CD4-positive, alpha-beta T cell treated with Interleukin-1 beta for 1 hour (primary cell): ENCODE data around the gene TMEM63B.
"Not testable (repeated sequence)": the region's sequence is repeated elsewhere in the genome, so short reads cannot be mapped to it uniquely, and the experiment has no call there.

ENCODE experiments used
- DNase-seq, 2 donors: peaks; one replicate each; pipeline ENCODE4 v3.0.0-alpha.2; 2020 to 2022

TMEM63B gene

GRCh38 chr6:44094403-44095242 lies 32.7 kb upstream of the TMEM63B start:
- no peak for DNase-seq

DNA sequence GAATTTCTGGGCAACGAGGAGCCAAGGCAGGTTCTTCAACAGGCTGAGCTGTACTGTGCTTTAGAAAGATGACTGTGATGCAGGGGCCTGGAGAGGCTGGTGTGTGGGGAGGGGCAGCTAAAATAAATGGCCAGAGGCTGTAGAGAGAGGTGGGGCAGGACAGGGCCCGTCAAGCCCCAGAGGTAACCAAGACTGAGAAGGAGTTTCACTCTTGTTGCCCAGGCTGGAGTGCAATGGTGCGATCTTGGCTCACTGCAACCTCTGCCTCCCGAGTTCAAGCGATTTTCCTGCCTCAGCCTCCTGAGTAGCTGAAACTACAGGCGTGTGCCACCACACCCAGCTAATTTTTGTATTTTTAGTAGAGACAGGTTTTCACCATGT lies 32.1 kb upstream of the TMEM63B start:
- DNase-seq: not testable (repeated sequence)

DNA sequence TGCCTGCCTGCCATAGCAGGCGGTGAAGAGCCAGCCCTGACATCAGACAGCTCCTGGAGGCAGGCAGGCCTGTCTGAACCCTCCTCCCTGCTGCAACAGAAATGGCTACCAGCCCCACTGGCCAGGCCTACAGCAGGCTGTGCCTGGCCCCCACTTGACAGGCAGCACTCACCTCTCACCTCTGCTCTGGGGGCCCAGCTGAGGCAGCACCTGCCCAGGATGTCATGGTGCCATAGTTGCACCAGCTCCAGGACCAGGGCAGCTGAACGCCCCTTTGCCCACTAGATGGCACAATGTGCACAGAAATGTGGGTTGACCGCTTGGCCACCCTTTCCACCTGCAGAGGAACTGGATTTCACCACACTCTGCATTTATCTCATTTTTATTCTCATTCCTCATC lies 30.7 kb upstream of the TMEM63B start:
- DNase-seq: peak; percentile 79 to 82

DNA sequence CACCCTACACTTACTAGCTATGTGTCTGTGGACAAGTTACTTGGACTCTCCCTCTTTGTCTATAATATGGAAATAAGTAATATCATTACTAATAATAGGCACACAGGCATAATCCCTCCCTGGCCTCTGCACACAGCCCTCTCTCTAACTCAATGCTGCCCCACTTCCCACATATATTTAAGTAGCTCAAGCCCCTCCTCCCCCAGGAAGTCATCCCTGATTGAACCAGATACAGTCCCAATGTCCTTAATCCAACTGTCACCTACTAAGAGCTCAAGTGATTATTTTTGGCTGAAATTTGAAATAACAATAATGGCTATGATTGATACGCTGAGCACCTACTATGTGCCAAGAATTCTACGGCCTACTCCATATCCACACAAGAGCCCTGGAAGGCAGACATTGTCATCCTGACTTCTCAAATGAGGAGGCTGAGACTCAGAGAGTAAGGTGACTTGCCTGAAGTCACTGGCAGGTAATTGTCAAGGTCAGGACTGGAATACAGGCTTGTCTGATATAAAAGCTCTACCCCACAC lies 29.5 kb upstream of the TMEM63B start:
- no peak for DNase-seq

- DNase-seq: no peak
Observed at GRCh38 chr6:44099192-44099591, 28.2 kb upstream of the TMEM63B start.

- peak in 1 of 2 donors; percentile 12 for DNase-seq
Observed at GRCh38 chr6:44100088-44100550, 27.2 kb upstream of the TMEM63B start.

GRCh38 chr6:44101832-44102231 lies 25.5 kb upstream of the TMEM63B start:
- no peak for DNase-seq

DNA sequence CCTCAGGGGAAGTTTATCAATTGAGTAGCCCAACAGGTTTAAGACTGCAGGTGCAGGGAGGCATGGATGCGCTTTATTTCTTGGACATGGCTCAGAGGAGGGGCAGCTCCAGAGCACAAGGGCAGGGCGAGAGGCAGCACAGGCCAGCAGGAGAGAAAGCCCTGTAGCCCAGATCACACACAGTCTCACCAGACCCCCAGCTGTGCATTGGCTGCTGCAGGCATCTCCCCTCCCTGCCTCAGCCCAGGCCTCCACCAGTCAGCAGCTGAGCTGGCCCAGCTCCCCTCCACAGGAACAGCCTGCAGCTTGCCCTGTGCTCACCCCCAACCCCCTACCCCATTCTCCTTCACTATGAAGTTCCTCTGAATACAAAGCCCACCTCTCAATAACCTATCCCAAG lies 24.8 kb upstream of the TMEM63B start:
- no peak for DNase-seq

- DNase-seq: no peak
Observed at GRCh38 chr6:44104481-44105021, 22.8 kb upstream of the TMEM63B start.

DNA sequence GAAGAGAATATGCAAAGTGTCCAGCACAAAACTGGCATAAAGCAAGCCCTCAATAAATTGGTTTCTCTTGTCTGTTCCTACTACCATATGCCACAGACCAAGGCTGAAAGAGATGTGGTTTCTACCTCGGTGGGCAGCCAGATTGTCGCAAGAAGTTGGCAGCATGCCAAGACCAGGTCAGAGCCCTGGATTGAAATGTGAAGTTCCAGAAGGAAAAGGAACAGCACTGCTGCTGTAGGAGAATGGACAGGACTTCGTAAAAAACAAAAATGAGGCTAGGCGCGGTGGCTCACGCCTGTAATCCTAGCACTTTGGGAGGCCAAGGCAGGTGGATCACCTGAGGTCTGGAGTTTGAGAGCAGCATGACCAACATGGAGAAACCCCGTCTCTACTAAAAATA lies 22.2 kb upstream of the TMEM63B start:
- DNase-seq: no peak

GRCh38 chr6:44105993-44106740 lies 21.2 kb upstream of the TMEM63B start:
- DNase-seq: no peak

DNA sequence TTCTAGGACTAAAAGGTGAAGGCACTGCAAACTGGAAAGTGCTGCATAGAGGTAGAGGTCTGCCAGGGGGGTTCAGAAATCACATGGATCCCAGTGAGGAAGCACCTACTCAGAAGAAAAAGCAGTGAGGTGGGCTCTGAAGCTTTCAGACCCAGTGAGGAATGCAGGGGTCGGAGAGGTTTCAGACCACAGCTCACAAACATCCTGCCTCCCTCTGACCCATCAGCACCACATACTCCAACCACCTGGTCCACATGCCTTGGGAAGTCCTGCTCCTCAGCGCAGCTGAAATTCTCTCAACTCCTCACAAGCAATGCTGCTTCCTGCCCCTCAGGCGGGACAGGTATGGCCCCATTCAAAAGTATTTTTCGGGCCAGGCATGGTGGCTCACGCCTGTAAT lies 20.3 kb upstream of the TMEM63B start:
- DNase-seq: no peak

GRCh38 chr6:44108471-44108870 lies 18.9 kb upstream of the TMEM63B start:
- DNase-seq: no peak

DNA sequence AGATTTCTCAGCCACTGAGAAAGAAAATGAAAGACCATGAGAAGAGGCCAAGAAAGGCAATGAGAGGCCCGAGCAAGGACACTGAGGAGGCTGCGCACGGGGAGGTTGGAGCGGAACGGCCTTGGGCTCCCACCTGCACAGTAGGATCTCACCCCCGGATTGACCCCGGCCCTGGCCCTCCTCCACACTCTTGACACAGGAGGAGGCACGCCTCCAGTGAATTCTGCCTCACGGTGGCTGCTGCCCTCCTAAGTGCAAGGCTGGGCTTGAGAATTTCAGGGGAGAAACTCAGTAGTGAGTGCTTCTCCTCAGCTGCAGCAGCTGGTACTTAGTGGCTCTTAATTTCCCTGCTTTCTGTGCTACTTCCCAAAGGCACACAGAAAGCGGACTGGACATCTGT lies 18.1 kb upstream of the TMEM63B start:
- DNase-seq: no peak

DNA sequence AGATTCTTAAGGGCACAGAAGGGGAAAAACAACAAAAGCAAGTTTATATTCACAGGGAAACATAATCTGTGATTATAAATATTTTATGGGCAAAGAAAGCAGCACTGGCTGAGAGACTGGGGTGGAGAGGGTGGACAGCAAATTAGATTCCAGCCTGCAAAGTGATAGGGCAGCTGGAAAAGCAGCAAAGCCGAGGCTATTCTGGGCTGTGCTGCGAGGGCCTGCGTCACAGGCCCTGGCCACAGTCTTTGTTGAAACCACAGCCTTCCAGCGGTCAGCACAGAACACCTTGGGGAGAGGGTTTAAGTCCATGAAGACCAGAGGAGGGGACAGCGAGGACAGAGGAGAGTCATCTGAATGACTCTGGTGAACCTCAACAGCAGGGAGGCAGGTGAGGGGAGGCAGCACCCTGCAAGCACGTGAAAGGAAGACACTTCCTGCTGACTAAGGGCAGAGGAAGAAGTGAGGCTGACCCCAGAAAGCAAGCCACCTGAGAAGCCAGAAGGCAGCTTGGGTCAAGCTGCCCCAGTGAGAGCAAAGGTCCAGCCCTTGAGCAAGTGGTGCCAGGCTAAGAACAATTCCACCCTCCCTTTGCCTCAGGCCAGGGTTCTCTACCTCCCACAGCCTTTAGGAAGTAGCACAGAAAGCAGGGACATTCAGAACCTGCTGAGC lies 17.2 kb upstream of the TMEM63B start:
- DNase-seq: no peak

DNA sequence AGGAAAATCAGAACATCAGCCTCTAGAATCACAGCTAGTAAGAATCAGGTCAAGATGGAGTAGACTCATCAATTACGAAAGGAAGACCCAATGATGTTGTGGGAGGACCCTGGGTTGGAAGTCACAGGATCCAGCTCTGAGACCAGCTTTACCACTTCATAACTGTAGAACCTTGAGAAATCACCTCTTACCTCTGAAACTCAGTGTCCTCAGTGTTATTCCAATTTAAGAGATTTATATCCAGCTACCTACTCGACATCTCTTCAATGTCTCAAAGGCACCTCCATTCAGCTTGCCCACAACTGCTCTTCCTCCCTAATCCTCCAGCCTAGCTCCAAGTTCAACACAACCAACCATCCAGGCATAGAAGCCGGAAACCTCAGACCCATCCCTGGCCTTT lies 16.4 kb upstream of the TMEM63B start:
- DNase-seq: no peak

DNA sequence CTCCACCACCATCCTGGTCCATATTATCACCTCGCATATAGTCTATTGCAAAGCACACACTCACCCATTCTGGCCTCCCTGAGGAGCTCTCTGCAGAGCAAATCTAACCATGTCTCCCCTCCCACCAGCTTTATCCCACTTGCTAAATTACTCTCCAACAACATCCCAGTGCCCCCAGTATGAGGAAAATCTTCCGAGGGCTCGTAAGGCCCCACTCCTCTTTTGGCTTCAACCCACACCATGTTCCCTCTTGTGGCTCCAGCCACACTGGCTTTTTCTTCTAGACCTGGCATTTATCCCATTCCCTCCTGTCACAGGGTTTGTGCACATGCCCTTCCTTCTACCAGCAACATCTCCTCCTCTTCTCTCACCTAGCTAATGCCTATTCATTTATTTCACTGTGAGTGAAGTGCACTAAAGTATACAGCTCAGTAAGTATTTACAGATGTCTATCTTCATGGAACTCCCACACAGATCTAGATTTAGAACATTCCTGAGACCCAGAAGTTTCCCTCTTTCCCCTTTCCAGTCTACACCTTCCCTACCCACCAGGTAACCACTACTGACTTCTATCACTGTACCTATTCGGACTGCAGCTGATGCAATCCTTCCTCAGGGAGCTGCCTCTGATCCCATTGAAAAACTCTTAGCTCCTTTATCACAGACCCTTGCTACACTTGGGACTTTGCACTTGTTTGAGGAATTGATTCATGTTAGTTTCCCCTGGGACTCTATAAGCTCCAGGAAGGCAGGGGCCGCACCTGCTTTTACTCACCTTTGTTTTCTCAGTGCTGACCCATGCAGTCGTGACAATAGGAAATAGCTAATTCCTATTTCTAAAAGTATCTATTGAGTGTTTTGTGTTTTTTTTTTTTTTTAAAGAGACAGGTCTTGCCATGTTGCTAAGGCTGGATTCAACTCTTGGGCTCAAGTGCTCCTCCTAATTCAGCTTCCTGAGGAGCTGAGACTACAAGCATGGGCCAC lies 15.6 kb upstream of the TMEM63B start:
- DNase-seq: no peak

DNA sequence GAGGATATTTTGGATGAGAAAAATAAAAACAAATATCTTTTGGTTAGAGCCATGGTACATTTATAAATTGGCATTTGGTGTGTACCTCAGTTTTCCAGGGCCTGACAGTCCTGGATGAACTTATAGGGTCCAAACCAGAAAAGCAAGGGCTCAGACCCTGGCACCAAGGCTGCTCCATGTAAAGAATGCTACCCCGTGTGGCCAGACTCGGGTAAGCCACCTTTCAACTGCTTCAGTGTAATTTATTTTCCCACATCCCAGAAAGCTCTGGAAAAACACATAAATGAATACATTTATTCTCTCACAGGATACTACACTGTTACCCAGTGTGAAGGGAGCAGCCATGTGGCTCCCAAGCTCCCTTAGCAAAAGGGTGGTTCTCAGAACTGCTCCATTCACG lies 13.9 kb upstream of the TMEM63B start:
- no peak for DNase-seq

DNA sequence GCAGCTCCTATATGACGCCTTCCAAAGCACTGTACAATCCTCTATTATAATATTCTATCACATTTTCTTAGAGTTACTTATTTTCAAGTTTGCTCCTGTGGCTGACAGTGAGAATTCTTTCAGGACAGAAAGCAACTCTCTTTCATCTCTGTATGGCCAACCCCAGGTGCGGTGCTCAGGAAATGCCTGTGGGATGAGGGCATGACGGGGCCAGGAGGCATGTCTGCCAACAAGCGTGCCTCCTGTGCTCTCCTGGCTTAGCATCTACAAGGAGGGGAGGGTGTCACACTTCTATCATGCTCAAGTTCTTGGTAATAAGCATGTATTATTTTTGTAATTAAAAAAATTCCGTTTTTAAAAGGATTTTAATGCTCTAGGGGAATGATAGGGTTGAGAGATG lies 11.5 kb upstream of the TMEM63B start:
- DNase-seq: no peak

DNA sequence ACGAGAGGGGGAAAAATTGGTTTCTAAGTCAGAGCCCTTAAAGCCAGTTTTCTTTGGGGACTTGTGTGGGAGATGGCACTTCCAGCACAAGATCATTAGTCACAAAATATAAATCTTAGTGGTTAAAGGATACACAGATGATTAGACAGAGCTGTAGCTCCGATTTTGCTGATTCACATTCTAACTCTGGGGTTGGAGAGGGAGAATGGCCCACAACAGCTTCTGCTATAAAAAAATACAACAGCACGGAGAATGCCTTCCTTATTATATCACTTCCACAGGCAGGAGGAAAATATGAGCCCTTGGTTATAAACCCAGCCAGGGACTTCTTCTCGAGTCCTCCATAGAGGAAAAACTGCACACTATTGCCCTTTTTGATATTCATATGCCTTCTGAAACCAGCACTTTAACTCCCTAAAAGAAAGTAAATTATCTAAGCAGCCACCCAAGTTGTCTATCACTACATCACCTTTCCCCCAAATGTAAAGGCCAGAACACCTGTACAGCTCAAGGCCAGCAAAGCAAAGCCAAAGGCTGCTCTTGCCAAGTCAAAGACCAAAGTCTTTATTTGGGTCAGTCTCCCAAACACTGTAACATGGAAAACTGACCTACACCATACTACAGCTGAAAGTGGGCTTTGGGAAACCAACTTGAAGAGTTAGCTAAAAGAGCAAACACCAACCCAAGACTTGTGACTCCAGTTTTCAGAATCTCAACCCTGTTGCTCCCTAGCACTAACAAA lies 10.5 kb upstream of the TMEM63B start:
- no peak for DNase-seq
